Measurements from ENCODE around the gene SLC14A1. TPM values are rescaled to one million over a fixed set of nuclear protein-coding genes. Genes with fewer than 3 reads are reported as not detected.

Gene SLC14A1
- polyA plus RNA-seq, 2 donors: 0.44 to 0.57 TPM

GRCh38 chr18:45688113-45688512, 35.9 kb upstream of the SLC14A1 start:
- H3K27ac ChIP-seq (ENCODE audit: low read depth in 2 of 2, low read length in 1 of 2): no peak overlapping the region
- no peak overlapping the region for H3K4me3 ChIP-seq (ENCODE audit: low read depth in 1 of 2, low read length in 2 of 2)
- H3K27me3 ChIP-seq (ENCODE audit: control insufficient read depth in 1 of 2, insufficient read depth in 2 of 2, low read length in 2 of 2): peaks cover 0 to 2% of the 10 kb centered on the region in 2 donors
- H3K4me1 ChIP-seq (ENCODE audit: control insufficient read depth in 2 of 2, insufficient read depth in 2 of 2, low read length in 1 of 2): no peaks in the 10 kb centered on the region
- H3K36me3 ChIP-seq (ENCODE audit: control insufficient read depth in 2 of 2, insufficient read depth in 2 of 2, low read length in 1 of 2): no peaks in the 10 kb centered on the region
- WGBS, 2 donors: 84 to 86% methylated on average over 4 of the region's 4 CpGs
- H3K9me3 ChIP-seq (ENCODE audit: control insufficient read depth in 2 of 2, insufficient read depth in 1 of 2, low read depth in 1 of 2, low read length in 1 of 2): no peaks in the 10 kb centered on the region

GRCh38 chr18:45688833-45689232, 35.1 kb upstream of the SLC14A1 start:
- no peaks in the 10 kb centered on the region for H3K4me1 ChIP-seq (ENCODE audit: control insufficient read depth in 2 of 2, insufficient read depth in 2 of 2, low read length in 1 of 2)
- H3K27ac ChIP-seq (ENCODE audit: low read depth in 2 of 2, low read length in 1 of 2): no peak overlapping the region
- no peaks in the 10 kb centered on the region for H3K36me3 ChIP-seq (ENCODE audit: control insufficient read depth in 2 of 2, insufficient read depth in 2 of 2, low read length in 1 of 2)
- H3K27me3 ChIP-seq (ENCODE audit: control insufficient read depth in 1 of 2, insufficient read depth in 2 of 2, low read length in 2 of 2): peaks cover 0 to 2% of the 10 kb centered on the region in 2 donors
- no peak overlapping the region for H3K4me3 ChIP-seq (ENCODE audit: low read depth in 1 of 2, low read length in 2 of 2)
- H3K9me3 ChIP-seq (ENCODE audit: control insufficient read depth in 2 of 2, insufficient read depth in 1 of 2, low read depth in 1 of 2, low read length in 1 of 2): no peaks in the 10 kb centered on the region
- WGBS, 2 donors: 71% methylated on average over 4 of the region's 4 CpGs

- WGBS, 2 donors: 71 to 91% methylated on average over 3 to 4 of the region's 4 CpGs
- H3K4me1 ChIP-seq (ENCODE audit: control insufficient read depth in 2 of 2, insufficient read depth in 2 of 2, low read length in 1 of 2): no peaks in the 10 kb centered on the region
Observed at GRCh38 chr18:45689396-45689795, 34.6 kb upstream of the SLC14A1 start.

GRCh38 chr18:45690975-45691815, 32.8 kb upstream of the SLC14A1 start:
- Histone ChIP-seq H3K9me3 (ENCODE audit: control insufficient read depth in 2 of 2, insufficient read depth in 1 of 2, low read depth in 1 of 2, low read length in 1 of 2) (no peaks in the 10 kb centered on the region), H3K4me1 (ENCODE audit: control insufficient read depth in 2 of 2, insufficient read depth in 2 of 2, low read length in 1 of 2) (no peaks in the 10 kb centered on the region), H3K27ac (ENCODE audit: low read depth in 2 of 2, low read length in 1 of 2) (no peak overlapping the region), H3K4me3 (ENCODE audit: low read depth in 1 of 2, low read length in 2 of 2) (no peak overlapping the region), H3K36me3 (ENCODE audit: control insufficient read depth in 2 of 2, insufficient read depth in 2 of 2, low read length in 1 of 2) (no peaks in the 10 kb centered on the region), H3K27me3 (ENCODE audit: control insufficient read depth in 1 of 2, insufficient read depth in 2 of 2, low read length in 2 of 2) (peaks cover 0 to 2% of the 10 kb centered on the region in 2 donors)
- WGBS, 2 donors: 15% methylated on average over 12 of the region's 12 CpGs

More at GRCh38 chr18:45689396-45689795, 34.6 kb upstream of the SLC14A1 start:
- peaks cover 0 to 2% of the 10 kb centered on the region in 2 donors for H3K27me3 ChIP-seq (ENCODE audit: control insufficient read depth in 1 of 2, insufficient read depth in 2 of 2, low read length in 2 of 2)
- no peaks in the 10 kb centered on the region for H3K36me3 ChIP-seq (ENCODE audit: control insufficient read depth in 2 of 2, insufficient read depth in 2 of 2, low read length in 1 of 2)
- H3K4me3 ChIP-seq (ENCODE audit: low read depth in 1 of 2, low read length in 2 of 2): no peak overlapping the region
- H3K27ac ChIP-seq (ENCODE audit: low read depth in 2 of 2, low read length in 1 of 2): no peak overlapping the region
- no peaks in the 10 kb centered on the region for H3K9me3 ChIP-seq (ENCODE audit: control insufficient read depth in 2 of 2, insufficient read depth in 1 of 2, low read depth in 1 of 2, low read length in 1 of 2)

GRCh38 chr18:45691816-45692179, 32.2 kb upstream of the SLC14A1 start:
- 63 to 69% methylated on average over 7 of the region's 7 CpGs for WGBS, 2 donors
- H3K27ac ChIP-seq (ENCODE audit: low read depth in 2 of 2, low read length in 1 of 2): no peak overlapping the region
- H3K4me3 ChIP-seq (ENCODE audit: low read depth in 1 of 2, low read length in 2 of 2): no peak overlapping the region
- no peaks in the 10 kb centered on the region for H3K9me3 ChIP-seq (ENCODE audit: control insufficient read depth in 2 of 2, insufficient read depth in 1 of 2, low read depth in 1 of 2, low read length in 1 of 2)
- peaks cover 0 to 2% of the 10 kb centered on the region in 2 donors for H3K27me3 ChIP-seq (ENCODE audit: control insufficient read depth in 1 of 2, insufficient read depth in 2 of 2, low read length in 2 of 2)
- no peaks in the 10 kb centered on the region for H3K4me1 ChIP-seq (ENCODE audit: control insufficient read depth in 2 of 2, insufficient read depth in 2 of 2, low read length in 1 of 2)
- H3K36me3 ChIP-seq (ENCODE audit: control insufficient read depth in 2 of 2, insufficient read depth in 2 of 2, low read length in 1 of 2): no peaks in the 10 kb centered on the region

GRCh38 chr18:45702708-45703265, 21.2 kb upstream of the SLC14A1 start:
- peaks cover 5 to 10% of the 10 kb centered on the region in 2 donors for H3K9me3 ChIP-seq (ENCODE audit: control insufficient read depth in 2 of 2, insufficient read depth in 1 of 2, low read depth in 1 of 2, low read length in 1 of 2)
- H3K4me1 ChIP-seq (ENCODE audit: control insufficient read depth in 2 of 2, insufficient read depth in 2 of 2, low read length in 1 of 2): no peaks in the 10 kb centered on the region
- no peak overlapping the region for H3K4me3 ChIP-seq (ENCODE audit: low read depth in 1 of 2, low read length in 2 of 2)
- no peaks in the 10 kb centered on the region for H3K27me3 ChIP-seq (ENCODE audit: control insufficient read depth in 1 of 2, insufficient read depth in 2 of 2, low read length in 2 of 2)
- no peak overlapping the region for H3K27ac ChIP-seq (ENCODE audit: low read depth in 2 of 2, low read length in 1 of 2)
- H3K36me3 ChIP-seq (ENCODE audit: control insufficient read depth in 2 of 2, insufficient read depth in 2 of 2, low read length in 1 of 2): no peaks in the 10 kb centered on the region
- 87 to 94% methylated on average over 1 of the region's 1 CpG for WGBS, 2 donors

- Histone ChIP-seq H3K4me3 (ENCODE audit: low read depth in 1 of 2, low read length in 2 of 2) (no peak overlapping the region), H3K27me3 (ENCODE audit: control insufficient read depth in 1 of 2, insufficient read depth in 2 of 2, low read length in 2 of 2) (no peaks in the 10 kb centered on the region), H3K27ac (ENCODE audit: low read depth in 2 of 2, low read length in 1 of 2) (no peak overlapping the region), H3K36me3 (ENCODE audit: control insufficient read depth in 2 of 2, insufficient read depth in 2 of 2, low read length in 1 of 2) (no peaks in the 10 kb centered on the region), H3K4me1 (ENCODE audit: control insufficient read depth in 2 of 2, insufficient read depth in 2 of 2, low read length in 1 of 2) (no peaks in the 10 kb centered on the region), H3K9me3 (ENCODE audit: control insufficient read depth in 2 of 2, insufficient read depth in 1 of 2, low read depth in 1 of 2, low read length in 1 of 2) (peaks cover 0 to 12% of the 10 kb centered on the region in 2 donors)
- WGBS, 2 donors: 80 to 89% methylated on average over 4 of the region's 4 CpGs
Observed at GRCh38 chr18:45708831-45709230, 15.2 kb upstream of the SLC14A1 start.

GRCh38 chr18:45712061-45712460, 11.9 kb upstream of the SLC14A1 start:
- H3K36me3 ChIP-seq (ENCODE audit: control insufficient read depth in 2 of 2, insufficient read depth in 2 of 2, low read length in 1 of 2): no peaks in the 10 kb centered on the region
- peaks cover 0 to 12% of the 10 kb centered on the region in 2 donors for H3K9me3 ChIP-seq (ENCODE audit: control insufficient read depth in 2 of 2, insufficient read depth in 1 of 2, low read depth in 1 of 2, low read length in 1 of 2)
- H3K27ac ChIP-seq (ENCODE audit: low read depth in 2 of 2, low read length in 1 of 2): no peak overlapping the region
- H3K4me3 ChIP-seq (ENCODE audit: low read depth in 1 of 2, low read length in 2 of 2): no peak overlapping the region
- H3K27me3 ChIP-seq (ENCODE audit: control insufficient read depth in 1 of 2, insufficient read depth in 2 of 2, low read length in 2 of 2): no peaks in the 10 kb centered on the region
- H3K4me1 ChIP-seq (ENCODE audit: control insufficient read depth in 2 of 2, insufficient read depth in 2 of 2, low read length in 1 of 2): no peaks in the 10 kb centered on the region

GRCh38 chr18:45713239-45713638, 10.7 kb upstream of the SLC14A1 start:
- H3K27me3 ChIP-seq (ENCODE audit: control insufficient read depth in 1 of 2, insufficient read depth in 2 of 2, low read length in 2 of 2): peaks cover 0 to 5% of the 10 kb centered on the region in 2 donors

More at GRCh38 chr18:45713239-45713638, 10.7 kb upstream of the SLC14A1 start:
- 98 to 100% methylated on average over 1 of the region's 1 CpG for WGBS, 2 donors
- Histone ChIP-seq H3K4me3 (ENCODE audit: low read depth in 1 of 2, low read length in 2 of 2) (no peak overlapping the region), H3K4me1 (ENCODE audit: control insufficient read depth in 2 of 2, insufficient read depth in 2 of 2, low read length in 1 of 2) (no peaks in the 10 kb centered on the region), H3K27ac (ENCODE audit: low read depth in 2 of 2, low read length in 1 of 2) (no peak overlapping the region), H3K36me3 (ENCODE audit: control insufficient read depth in 2 of 2, insufficient read depth in 2 of 2, low read length in 1 of 2) (no peaks in the 10 kb centered on the region), H3K9me3 (ENCODE audit: control insufficient read depth in 2 of 2, insufficient read depth in 1 of 2, low read depth in 1 of 2, low read length in 1 of 2) (peaks cover 0 to 12% of the 10 kb centered on the region in 2 donors)
